Measurements from ENCODE around the gene ARL10.
A peak's percentile ranks its signal among the peaks of the same experiment; 100 is the strongest.

- TF ChIP-seq ZNF121 (tag by site-specific recombination; IDR thresholded peaks at IDR 0.05) (peak; percentile 53; the same call in 1 of the 2 replicates), ZNF324 (tag by site-specific recombination; IDR thresholded peaks at IDR 0.05) (no peak), CTCF (tag by site-specific recombination; IDR thresholded peaks at IDR 0.05) (no peak), ZNF558 (tag by site-specific recombination; IDR thresholded peaks at IDR 0.05) (peak; percentile 91), ZNF561 (tag by site-specific recombination; IDR thresholded peaks at IDR 0.05; ENCODE audit: borderline replicate concordance) (no peak), REST (tag by site-specific recombination; IDR thresholded peaks at IDR 0.05) (peak; percentile 81), PRDM10 (tag by site-specific recombination; IDR thresholded peaks at IDR 0.05) (no peak), ZNF843 (tag by site-specific recombination; IDR thresholded peaks at IDR 0.05) (no peak), ZNF37A (tag by site-specific recombination; IDR thresholded peaks at IDR 0.05) (no peak), ZNF398 (tag by site-specific recombination; IDR thresholded peaks at IDR 0.05) (no peak)
Observed at GRCh38 chr5:176319827-176320554, 45.3 kb upstream of the ARL10 start.

Data from HEK293 (cell line).